Adrenal gland (tissue), 12 donors: Measurements from ENCODE around the gene ZCCHC14. TPM values are rescaled to one million over a fixed set of nuclear protein-coding genes. Genes with fewer than 3 reads are reported as not detected.
"Not testable (repeated sequence)": the region's sequence is repeated elsewhere in the genome, so short reads cannot be mapped to it uniquely, and the experiment has no call there.

Experiments used
- DNase-seq, 7 donors: peaks; one replicate each; pipeline ENCODE4 v3.0.0-alpha.2; 2019 to 2020
- H3K27ac ChIP-seq, 5 donors: fragments of 200-600 bp; sonication (generic) in 4 of 5; 1 replicate in 3 of 5; 2 replicates in 2 of 5; pipeline versions ENCODE4 v1.5.1 to v1.8.0; 2016 to 2020; ENCODE audit warnings: mild to moderate bottlenecking in 1 of 5
- H3K27me3 ChIP-seq: fragments of 200-600 bp; 2 replicates; pipeline ENCODE4 v1.8.0; 2021
- H3K36me3 ChIP-seq, 2 donors: fragments of 200-600 bp; replicated peaks in 1 of 2; 1 replicate in 1 of 2; 2 replicates in 1 of 2; pipeline versions ENCODE4 v1.5.1 to v1.8.0; 2018 to 2022
- H3K4me1 ChIP-seq, 2 donors: fragments of 200-600 bp; replicated peaks in 1 of 2; 1 replicate in 1 of 2; 2 replicates in 1 of 2; pipeline versions ENCODE4 v1.5.1 to v1.8.0; 2018 to 2021
- H3K4me3 ChIP-seq, 4 donors: fragments of 200-600 bp; sonication (generic) in 3 of 4; one replicate each; pipeline ENCODE4 v1.5.1; 2016 to 2018
- H3K9me3 ChIP-seq, 3 donors: fragments of 200-600 bp; sonication (generic) in 1 of 3; replicated peaks in 1 of 3; 1 replicate in 2 of 3; 2 replicates in 1 of 3; pipeline versions ENCODE4 v1.5.1 to v1.8.0; 2016 to 2021
- POLR2A ChIP-seq, 2 donors: fragments of 450-650 bp; IDR thresholded peaks; one replicate each; pipeline ENCODE4 v1.6.1; 2017; ENCODE audit warnings: antibody characterized with exemption in 2 of 2, mild to moderate bottlenecking in 2 of 2, moderate library complexity in 1 of 2
- WGBS, 4 donors: extraction: QIAGEN DNeasy Blood & Tissue Kit in 2 of 4; methylation state at CpG; one replicate each; pipeline versions ENCODE4 v1.1.5 to v1.1.7; 2013 to 2017; 5-methylcytosine and 5-hydroxymethylcytosine counted together
- intact Hi-C, 2 donors: fragments of 100-400 bp; cut with DNase I; formaldehyde crosslinking; loops; one replicate each; pipeline versions ENCODE4 v1.14.1 to v1.15.0; 2022 to 2023
- polyA plus RNA-seq, 3 donors: library from polyadenylated mRNA; stranded (reverse); fragments of 200-250 nt in 2 of 3; fragments of 350-450 nt in 1 of 3; fragmentation: Illumina TruSeq in 1 of 3; extraction: RNeasy Lipid Tissue Mini Kit (QIAGEN cat#74804) in 1 of 3; gene quantifications; one replicate each; pipeline ENCODE4 v1.2.3, GENCODE V29; 2013 to 2014
- total RNA-seq, 9 donors: library from RNA; depleted of rRNA in 4 of 9; stranded (reverse); fragments of >200 nt in 4 of 9; fragments of 120-200 nt in 1 of 9; fragmentation: NEBNext Ultra II Directional in 1 of 9; extraction: Animal tissue kit (Norgen Biotek cat#: 25700) in 1 of 9; gene quantifications; one replicate each; pipeline versions ENCODE4 v1.1.0 to v1.2.4, GENCODE V29; 2013 to 2023
- TF ChIP-seq, protein P1 (sequence below), 6 experiments: fragments of 450-650 bp in 4 of 6; fragments of 200-600 bp in 2 of 6; sonication (generic) in 1 of 6; IDR thresholded peaks; 1 replicate in 5 of 6; 2 replicates in 1 of 6; pipeline versions ENCODE4 v1.5.1 to v1.8.0; 2016 to 2021; ENCODE audit warnings: antibody characterized with exemption in 6 of 6, mild to moderate bottlenecking in 2 of 6, moderate library complexity in 1 of 6
- donor health status: healthy with polysubstance abuse.
- donor health status: Bipolar disorder and iron deficiency.
- donor health status: DM: yes; HTN: yes; CAD: no.
- donor health status: DM: no; HTN: no; CAD: no.
- donor health status: DM: no; HTN: no; CAD: no.
- donor health status: DM: yes; HTN: yes; CAD: no.

Gene ZCCHC14
- total and polyA plus RNA-seq, 12 donors = 10.6 to 49.8 (median 28.7) TPM

DNA sequence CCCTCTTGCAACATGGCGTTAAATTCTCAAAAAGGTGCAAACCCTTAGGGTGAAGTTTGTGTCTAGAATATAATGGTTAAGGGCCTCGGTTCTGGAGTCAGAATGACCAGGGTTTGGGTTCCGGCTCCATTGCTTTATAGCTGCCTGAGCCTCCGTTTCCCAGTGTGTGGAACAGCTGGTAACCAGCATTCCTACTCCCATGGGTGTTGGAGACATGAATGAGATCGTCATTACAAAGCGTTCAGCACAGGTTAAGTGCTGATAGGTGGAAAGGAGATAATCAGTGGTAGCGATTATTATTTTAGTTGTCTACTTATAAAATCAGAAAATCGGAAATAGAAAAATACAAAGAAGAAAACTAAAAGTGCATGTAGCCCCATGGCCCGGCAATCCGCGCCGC, 23.5 kb upstream of the ZCCHC14 start:
- Histone ChIP-seq H3K27me3 (no peaks in the 10 kb centered on the region), H3K4me1 (peaks cover 0 to 5% of the 10 kb centered on the region in 2 donors), H3K9me3 (no peaks in the 10 kb centered on the region), H3K27ac (peak overlapping the region in 1 of 5 donors; percentile 14), H3K4me3 (no peak overlapping the region), H3K36me3 (no peaks in the 10 kb centered on the region)
- DNase-seq = no peak
- WGBS, 4 donors = 81 to 91% (median 86%) methylated on average over 12 of the region's 12 CpGs
- TF ChIP-seq, protein P1, sequence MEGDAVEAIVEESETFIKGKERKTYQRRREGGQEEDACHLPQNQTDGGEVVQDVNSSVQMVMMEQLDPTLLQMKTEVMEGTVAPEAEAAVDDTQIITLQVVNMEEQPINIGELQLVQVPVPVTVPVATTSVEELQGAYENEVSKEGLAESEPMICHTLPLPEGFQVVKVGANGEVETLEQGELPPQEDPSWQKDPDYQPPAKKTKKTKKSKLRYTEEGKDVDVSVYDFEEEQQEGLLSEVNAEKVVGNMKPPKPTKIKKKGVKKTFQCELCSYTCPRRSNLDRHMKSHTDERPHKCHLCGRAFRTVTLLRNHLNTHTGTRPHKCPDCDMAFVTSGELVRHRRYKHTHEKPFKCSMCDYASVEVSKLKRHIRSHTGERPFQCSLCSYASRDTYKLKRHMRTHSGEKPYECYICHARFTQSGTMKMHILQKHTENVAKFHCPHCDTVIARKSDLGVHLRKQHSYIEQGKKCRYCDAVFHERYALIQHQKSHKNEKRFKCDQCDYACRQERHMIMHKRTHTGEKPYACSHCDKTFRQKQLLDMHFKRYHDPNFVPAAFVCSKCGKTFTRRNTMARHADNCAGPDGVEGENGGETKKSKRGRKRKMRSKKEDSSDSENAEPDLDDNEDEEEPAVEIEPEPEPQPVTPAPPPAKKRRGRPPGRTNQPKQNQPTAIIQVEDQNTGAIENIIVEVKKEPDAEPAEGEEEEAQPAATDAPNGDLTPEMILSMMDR (IDR thresholded peaks at IDR 0.05) = no peak
- TF ChIP-seq POLR2A (IDR thresholded peaks at IDR 0.05) = no peak
- intact Hi-C loops = no loop called here

DNA sequence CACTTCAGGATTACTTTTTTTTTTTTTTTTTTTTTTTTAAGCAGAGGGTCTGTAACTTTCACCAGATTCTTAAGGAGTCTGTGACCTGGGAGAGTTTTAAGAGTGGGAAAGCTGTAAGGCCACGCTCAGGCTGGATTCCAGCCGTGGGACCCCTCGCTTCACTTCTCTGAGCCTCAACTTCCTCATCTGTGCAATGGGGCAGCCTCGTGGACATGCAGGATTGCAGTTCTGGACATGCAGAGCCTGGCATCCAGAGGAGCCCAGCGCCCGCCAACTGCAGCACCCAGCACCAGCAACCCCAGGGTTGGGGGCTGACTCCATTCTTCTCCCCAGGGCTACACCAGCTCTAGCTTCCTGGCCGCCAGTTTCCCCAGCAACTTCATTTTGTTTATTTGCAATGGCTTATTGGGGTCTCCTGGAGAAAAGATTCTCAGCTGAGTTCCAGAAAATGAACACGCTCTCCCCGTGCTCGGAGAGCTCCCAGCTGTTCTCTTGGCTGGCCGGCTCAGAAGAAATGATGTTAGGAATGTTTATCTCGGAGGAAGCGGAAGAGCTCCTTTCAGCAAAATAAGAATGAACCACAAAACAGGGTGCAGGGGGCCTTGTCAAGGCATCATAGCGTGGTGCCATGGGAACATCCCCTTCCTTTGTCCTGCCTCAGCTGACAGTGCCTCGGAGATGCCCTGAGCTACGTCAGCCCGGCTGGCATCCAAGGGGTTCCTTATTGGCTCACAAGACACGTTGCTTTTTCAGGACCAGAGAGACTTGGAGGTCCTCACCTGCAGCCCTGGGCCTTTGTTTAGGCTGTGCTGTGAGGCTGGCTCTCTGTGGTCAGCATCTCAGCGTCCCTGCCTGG, 22.9 kb upstream of the ZCCHC14 start:
- no peaks in the 10 kb centered on the region for H3K27me3 ChIP-seq
- intact Hi-C loops = no loop called here
- H3K4me1 ChIP-seq = peaks cover 0 to 5% of the 10 kb centered on the region in 2 donors
- WGBS, 4 donors = 68 to 83% (median 80%) methylated on average over 15 to 19 of the region's 19 CpGs
- H3K9me3 ChIP-seq = no peaks in the 10 kb centered on the region
- H3K36me3 ChIP-seq = no peaks in the 10 kb centered on the region
- no peak for DNase-seq
- H3K27ac ChIP-seq = peak overlapping the region in 1 of 5 donors; percentile 29
- TF ChIP-seq, protein P1 (IDR thresholded peaks at IDR 0.05) = no peak
- TF ChIP-seq POLR2A (IDR thresholded peaks at IDR 0.05) = no peak
- no peak overlapping the region for H3K4me3 ChIP-seq

DNA sequence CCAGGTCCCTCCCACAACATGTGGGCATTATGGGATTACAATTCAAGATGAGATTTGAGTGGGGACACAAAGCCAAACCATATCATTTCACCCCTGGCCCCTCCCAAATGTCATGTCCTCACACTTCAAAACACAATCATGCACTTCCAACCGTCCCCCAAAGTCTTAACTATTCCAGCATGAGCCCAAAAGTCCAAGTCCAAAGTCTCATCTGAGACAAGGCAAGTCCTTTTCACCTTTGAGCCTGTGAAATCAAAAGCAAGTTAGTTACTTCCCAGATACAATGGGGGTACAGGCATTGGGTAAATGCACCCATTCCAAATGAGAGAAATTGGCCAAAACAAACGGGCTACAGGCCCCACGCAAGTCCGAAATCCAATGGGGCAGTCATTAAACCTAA, 17.0 kb upstream of the ZCCHC14 start:
- H3K9me3 ChIP-seq, H3K27me3 ChIP-seq, H3K4me1 ChIP-seq, H3K36me3 ChIP-seq, DNase-seq, H3K4me3 ChIP-seq, H3K27ac ChIP-seq, intact Hi-C loops: not testable (repeated sequence)
- WGBS, 4 donors = 84 to 93% (median 89%) methylated on average over 4 of the region's 4 CpGs

DNA sequence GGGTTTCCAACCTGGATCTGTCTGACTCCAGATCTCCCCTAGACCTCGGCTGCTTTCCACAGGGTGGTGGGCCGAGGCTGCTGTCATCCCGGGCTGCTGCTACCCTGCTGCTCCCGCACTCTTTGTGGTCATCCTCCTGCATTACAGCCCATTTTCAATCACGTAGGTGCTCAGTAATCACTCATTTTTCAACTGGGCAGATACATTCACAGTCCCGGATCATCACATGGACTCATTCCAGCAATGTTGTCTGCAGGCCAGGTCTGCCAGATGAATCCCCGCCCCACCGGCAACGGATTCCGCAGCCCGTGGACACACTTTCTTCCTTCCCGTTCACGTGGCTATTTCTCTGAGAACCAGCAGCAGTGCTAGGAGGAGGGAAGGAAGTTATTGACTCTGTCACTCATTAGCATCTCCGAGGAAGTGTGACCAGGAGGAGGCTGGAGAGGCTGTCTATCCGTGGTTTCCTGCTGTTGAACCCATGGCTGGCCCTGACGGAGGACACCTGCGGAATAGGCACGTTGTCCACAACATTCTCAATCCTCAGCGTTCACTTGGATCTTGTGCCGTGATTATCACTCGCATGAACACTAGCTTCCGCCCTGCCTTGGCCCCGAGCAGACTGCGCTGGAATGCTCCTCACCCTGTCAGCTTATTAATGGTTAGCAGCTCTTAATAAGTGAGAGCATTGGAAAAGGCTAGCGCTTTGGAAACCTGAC, 14.7 kb upstream of the ZCCHC14 start:
- DNase-seq = peak in 2 of 7 donors; percentile 35 to 63
- Histone ChIP-seq H3K36me3 (no peaks in the 10 kb centered on the region), H3K9me3 (no peaks in the 10 kb centered on the region), H3K27me3 (no peaks in the 10 kb centered on the region), H3K4me1 (no peaks in the 10 kb centered on the region), H3K4me3 (no peak overlapping the region), H3K27ac (peak overlapping the region in 1 of 5 donors; percentile 67)
- intact Hi-C loops = no loop called here
- TF ChIP-seq POLR2A (IDR thresholded peaks at IDR 0.05) = no peak
- TF ChIP-seq, protein P1 (IDR thresholded peaks at IDR 0.05) = no peak
- WGBS, 4 donors = 59 to 69% (median 60%) methylated on average over 25 of the region's 25 CpGs
